ENCODE data around the gene ATP10A.

Gene ATP10A, protein sequence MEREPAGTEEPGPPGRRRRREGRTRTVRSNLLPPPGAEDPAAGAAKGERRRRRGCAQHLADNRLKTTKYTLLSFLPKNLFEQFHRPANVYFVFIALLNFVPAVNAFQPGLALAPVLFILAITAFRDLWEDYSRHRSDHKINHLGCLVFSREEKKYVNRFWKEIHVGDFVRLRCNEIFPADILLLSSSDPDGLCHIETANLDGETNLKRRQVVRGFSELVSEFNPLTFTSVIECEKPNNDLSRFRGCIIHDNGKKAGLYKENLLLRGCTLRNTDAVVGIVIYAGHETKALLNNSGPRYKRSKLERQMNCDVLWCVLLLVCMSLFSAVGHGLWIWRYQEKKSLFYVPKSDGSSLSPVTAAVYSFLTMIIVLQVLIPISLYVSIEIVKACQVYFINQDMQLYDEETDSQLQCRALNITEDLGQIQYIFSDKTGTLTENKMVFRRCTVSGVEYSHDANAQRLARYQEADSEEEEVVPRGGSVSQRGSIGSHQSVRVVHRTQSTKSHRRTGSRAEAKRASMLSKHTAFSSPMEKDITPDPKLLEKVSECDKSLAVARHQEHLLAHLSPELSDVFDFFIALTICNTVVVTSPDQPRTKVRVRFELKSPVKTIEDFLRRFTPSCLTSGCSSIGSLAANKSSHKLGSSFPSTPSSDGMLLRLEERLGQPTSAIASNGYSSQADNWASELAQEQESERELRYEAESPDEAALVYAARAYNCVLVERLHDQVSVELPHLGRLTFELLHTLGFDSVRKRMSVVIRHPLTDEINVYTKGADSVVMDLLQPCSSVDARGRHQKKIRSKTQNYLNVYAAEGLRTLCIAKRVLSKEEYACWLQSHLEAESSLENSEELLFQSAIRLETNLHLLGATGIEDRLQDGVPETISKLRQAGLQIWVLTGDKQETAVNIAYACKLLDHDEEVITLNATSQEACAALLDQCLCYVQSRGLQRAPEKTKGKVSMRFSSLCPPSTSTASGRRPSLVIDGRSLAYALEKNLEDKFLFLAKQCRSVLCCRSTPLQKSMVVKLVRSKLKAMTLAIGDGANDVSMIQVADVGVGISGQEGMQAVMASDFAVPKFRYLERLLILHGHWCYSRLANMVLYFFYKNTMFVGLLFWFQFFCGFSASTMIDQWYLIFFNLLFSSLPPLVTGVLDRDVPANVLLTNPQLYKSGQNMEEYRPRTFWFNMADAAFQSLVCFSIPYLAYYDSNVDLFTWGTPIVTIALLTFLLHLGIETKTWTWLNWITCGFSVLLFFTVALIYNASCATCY (N-terminal part only)

DNA sequence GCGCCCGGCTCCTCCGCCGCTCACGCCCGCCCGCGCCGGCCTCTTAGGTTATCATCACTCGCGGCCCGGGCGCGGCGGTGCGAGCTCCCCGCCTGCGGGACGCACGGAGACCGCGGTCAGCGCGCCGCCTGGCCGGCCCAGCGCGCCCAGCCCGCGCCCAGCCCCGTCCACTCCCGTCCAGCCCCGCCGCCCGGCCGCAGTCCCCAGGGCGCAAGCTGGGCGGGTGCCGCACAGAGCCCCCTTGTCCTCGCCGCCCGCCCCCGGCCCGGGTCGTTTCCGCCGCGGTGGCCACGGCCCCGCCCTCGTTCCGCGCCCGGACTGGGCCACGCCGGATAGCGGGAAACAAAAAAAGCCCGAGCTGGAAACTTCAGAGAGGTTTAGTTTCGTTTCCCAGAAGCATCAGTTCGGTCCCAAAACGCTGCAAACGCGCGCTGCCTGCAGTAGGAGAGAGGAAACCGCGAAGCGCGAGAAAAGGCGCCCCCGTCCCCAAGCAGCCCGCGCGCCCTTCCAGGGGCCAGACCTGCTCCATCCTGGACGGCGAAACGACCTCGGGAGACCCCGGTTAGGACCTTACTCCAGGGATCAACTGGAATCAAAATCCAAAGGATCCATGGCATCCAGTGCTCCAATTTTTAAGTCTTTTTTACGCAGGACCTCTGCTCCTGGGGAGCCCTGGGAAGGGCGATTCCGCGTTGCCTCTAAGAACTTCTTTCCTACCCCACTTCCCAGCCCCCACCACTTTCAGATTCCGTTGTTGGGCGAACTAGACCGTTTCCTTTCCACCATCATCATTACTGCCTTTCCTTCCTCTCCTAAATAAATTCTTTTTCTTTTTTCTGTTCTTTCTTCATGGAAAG, at the start of gene ATP10A:
TSS of gene ATP10A (minus strand) at position 217 of the 857 bp plus-strand sequence. CDS start 231 bp downstream, outside the sequence.
- peak within 1 kb of the TSS; percentile 96 for H3K27ac ChIP-seq
- peak within 1 kb of the TSS; percentile 82 to 88 for H3K4me3 ChIP-seq
- TF ChIP-seq, protein P1, sequence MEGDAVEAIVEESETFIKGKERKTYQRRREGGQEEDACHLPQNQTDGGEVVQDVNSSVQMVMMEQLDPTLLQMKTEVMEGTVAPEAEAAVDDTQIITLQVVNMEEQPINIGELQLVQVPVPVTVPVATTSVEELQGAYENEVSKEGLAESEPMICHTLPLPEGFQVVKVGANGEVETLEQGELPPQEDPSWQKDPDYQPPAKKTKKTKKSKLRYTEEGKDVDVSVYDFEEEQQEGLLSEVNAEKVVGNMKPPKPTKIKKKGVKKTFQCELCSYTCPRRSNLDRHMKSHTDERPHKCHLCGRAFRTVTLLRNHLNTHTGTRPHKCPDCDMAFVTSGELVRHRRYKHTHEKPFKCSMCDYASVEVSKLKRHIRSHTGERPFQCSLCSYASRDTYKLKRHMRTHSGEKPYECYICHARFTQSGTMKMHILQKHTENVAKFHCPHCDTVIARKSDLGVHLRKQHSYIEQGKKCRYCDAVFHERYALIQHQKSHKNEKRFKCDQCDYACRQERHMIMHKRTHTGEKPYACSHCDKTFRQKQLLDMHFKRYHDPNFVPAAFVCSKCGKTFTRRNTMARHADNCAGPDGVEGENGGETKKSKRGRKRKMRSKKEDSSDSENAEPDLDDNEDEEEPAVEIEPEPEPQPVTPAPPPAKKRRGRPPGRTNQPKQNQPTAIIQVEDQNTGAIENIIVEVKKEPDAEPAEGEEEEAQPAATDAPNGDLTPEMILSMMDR (IDR thresholded peaks at IDR 0.05) = no peak
- no peaks in the 10 kb centered on the region for H3K36me3 ChIP-seq
- H3K27me3 ChIP-seq = no peaks in the 10 kb centered on the region
- H3K4me1 ChIP-seq = peaks cover 0 to 38% (median 27%) of the 10 kb centered on the region in 4 donors
- H3K9me3 ChIP-seq = no peaks in the 10 kb centered on the region
- peak; percentile 59 to 78 for DNase-seq
- intact Hi-C loops (cut with DNase I; ENCODE audit: low total_unique reads) = loop anchor here (2.0 to 10.0 kb wide), 3 partner anchors 66 to 127 kb away; no protein-coding TSS in a partner anchor

DNA sequence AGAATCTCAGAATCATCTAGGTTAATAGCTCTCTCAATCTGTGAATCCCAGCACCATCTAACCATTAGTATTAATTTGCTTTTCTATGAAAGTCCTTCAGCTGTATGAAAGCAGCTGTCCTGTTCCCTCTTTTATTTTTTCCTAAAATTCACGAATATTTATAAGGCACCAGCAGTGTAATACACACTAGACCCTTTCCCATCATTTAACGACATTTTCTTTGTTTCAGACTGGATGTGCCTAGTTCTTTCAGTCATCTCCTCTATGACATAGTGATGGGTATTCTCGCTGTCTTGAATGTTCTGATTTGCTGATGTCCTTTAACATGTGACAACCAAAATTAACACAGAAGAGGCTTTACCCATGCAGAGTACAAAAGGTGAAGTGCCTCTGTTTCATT, 48.9 kb upstream of the ATP10A start:
- Histone ChIP-seq H3K36me3 (no peaks in the 10 kb centered on the region), H3K4me3 (no peak overlapping the region), H3K4me1 (no peaks in the 10 kb centered on the region), H3K9me3 (no peaks in the 10 kb centered on the region), H3K27ac (no peak overlapping the region), H3K27me3 (no peaks in the 10 kb centered on the region)
- intact Hi-C loops (cut with DNase I; ENCODE audit: low total_unique reads) = no loop called here
- DNase-seq = no peak
- TF ChIP-seq, protein P1 (IDR thresholded peaks at IDR 0.05) = no peak

DNA sequence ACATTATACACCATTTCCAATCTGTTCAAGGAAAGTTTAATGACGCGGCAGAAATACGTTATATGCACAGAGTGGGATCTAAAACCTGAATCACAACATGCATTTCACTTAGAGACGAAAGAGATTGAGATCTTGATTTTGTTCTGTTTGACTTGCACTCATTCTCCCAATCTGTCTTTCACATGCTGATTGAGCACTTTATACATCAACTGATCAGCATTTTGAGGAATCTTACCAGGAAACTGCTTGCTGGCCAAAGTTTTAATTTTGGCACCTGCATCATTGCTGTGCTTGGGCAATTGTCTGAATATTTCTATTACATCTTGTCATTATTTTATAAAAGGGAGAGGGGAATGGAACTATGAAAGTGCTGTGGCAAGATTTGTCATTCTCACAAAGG, 47.7 kb upstream of the ATP10A start:
- no peak overlapping the region for H3K27ac ChIP-seq
- H3K27me3 ChIP-seq = no peaks in the 10 kb centered on the region
- TF ChIP-seq, protein P1 (IDR thresholded peaks at IDR 0.05) = no peak
- no peak overlapping the region for H3K4me3 ChIP-seq
- H3K36me3 ChIP-seq = no peaks in the 10 kb centered on the region
- intact Hi-C loops (cut with DNase I; ENCODE audit: low total_unique reads) = no loop called here
- no peaks in the 10 kb centered on the region for H3K9me3 ChIP-seq
- H3K4me1 ChIP-seq = no peaks in the 10 kb centered on the region
- DNase-seq = no peak

DNA sequence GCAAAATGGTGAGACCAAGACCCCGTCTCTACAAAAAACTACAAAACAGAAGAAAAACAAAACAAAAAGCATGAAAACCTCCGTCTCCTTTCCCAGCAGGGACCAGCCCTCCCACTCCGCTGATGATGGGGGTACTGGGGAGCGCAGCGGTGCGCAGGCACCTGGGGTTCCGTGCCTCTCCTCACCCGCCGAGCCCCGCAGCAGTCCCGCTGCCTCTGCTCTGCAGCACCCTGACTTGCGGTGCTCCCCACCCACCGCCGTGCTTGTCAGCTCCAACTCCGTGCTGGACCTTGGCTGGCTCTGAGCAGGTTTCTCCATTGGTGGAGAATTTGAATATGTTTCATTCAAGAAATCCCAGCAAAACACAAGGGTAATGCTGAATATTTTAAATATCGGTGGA, 46.7 kb upstream of the ATP10A start:
- TF ChIP-seq, protein P1 (IDR thresholded peaks at IDR 0.05) = no peak
- intact Hi-C loops (cut with DNase I; ENCODE audit: low total_unique reads) = no loop called here
- no peak overlapping the region for H3K4me3 ChIP-seq
- DNase-seq = no peak
- H3K27ac ChIP-seq = no peak overlapping the region
- H3K4me1 ChIP-seq = no peaks in the 10 kb centered on the region
- H3K27me3 ChIP-seq = no peaks in the 10 kb centered on the region
- no peaks in the 10 kb centered on the region for H3K36me3 ChIP-seq
- H3K9me3 ChIP-seq = no peaks in the 10 kb centered on the region
